ENCODE data around the gene LIMA1.

The LIMA1 gene

GRCh38 chr12:50234347-50234746 lies 49.0 kb downstream of the LIMA1 start:
- peak; percentile 78 for ATAC-seq
- no peak for TF ChIP-seq BACH2 (CRISPR knock-in tag; IDR thresholded peaks at IDR 0.05; ENCODE audit: borderline replicate concordance)

- TF ChIP-seq CSRNP3 (CRISPR knock-in tag; IDR thresholded peaks at IDR 0.05) (no peak), ISL1 (CRISPR knock-in tag; IDR thresholded peaks at IDR 0.05) (peak; percentile 29; the same call in 1 of the 2 replicates), TOX (CRISPR knock-in tag; IDR thresholded peaks at IDR 0.05; ENCODE audit: borderline replicate concordance) (no peak), CREB5 (CRISPR knock-in tag; IDR thresholded peaks at IDR 0.05; ENCODE audit: low read depth) (no peak), ZFP3 (CRISPR knock-in tag; IDR thresholded peaks at IDR 0.05) (no peak), RARB (CRISPR knock-in tag; IDR thresholded peaks at IDR 0.05) (no peak), ZNF565 (CRISPR knock-in tag; conservative IDR thresholded peaks at IDR 0.05; ENCODE audit: low read depth) (no peak), ARNTL (CRISPR knock-in tag; IDR thresholded peaks at IDR 0.05; ENCODE audit: borderline replicate concordance, low read depth) (no peak), BACH2 (CRISPR knock-in tag; IDR thresholded peaks at IDR 0.05; ENCODE audit: borderline replicate concordance) (no peak), GLIS3 (CRISPR knock-in tag; IDR thresholded peaks at IDR 0.05) (no peak), ZNF8 (CRISPR knock-in tag; IDR thresholded peaks at IDR 0.05) (no peak), ESRRG (CRISPR knock-in tag; IDR thresholded peaks at IDR 0.05) (no peak), TCF4 (CRISPR knock-in tag; IDR thresholded peaks at IDR 0.05; ENCODE audit: borderline replicate concordance) (peak; percentile 74; the same call in 1 of the 2 replicates), TSHZ2 (CRISPR knock-in tag; IDR thresholded peaks at IDR 0.05) (no peak)
- ATAC-seq = peak; percentile 83
Observed at GRCh38 chr12:50232771-50233209, 50.5 kb downstream of the LIMA1 start.

GRCh38 chr12:50232206-50232605 lies 51.1 kb downstream of the LIMA1 start:
- ATAC-seq = no peak
- TF ChIP-seq ZFP3 (CRISPR knock-in tag; IDR thresholded peaks at IDR 0.05) (no peak), ZFP30 (CRISPR knock-in tag; IDR thresholded peaks at IDR 0.05) (no peak)

GRCh38 chr12:50231346-50231745 lies 52.0 kb downstream of the LIMA1 start:
- no peak for ATAC-seq
- TF ChIP-seq ZNF8 (CRISPR knock-in tag; IDR thresholded peaks at IDR 0.05) = no peak
- TF ChIP-seq TCF4 (CRISPR knock-in tag; IDR thresholded peaks at IDR 0.05; ENCODE audit: borderline replicate concordance) = no peak
- TF ChIP-seq TSHZ2 (CRISPR knock-in tag; IDR thresholded peaks at IDR 0.05) = no peak
- no peak for TF ChIP-seq CSRNP3 (CRISPR knock-in tag; IDR thresholded peaks at IDR 0.05)
- TF ChIP-seq BACH2 (CRISPR knock-in tag; IDR thresholded peaks at IDR 0.05; ENCODE audit: borderline replicate concordance) = no peak
- no peak for TF ChIP-seq PPARA (CRISPR knock-in tag; IDR thresholded peaks at IDR 0.05; ENCODE audit: borderline replicate concordance)
- no peak for TF ChIP-seq PATZ1 (CRISPR knock-in tag; IDR thresholded peaks at IDR 0.05; ENCODE audit: borderline replicate concordance)
- no peak for TF ChIP-seq ZFP30 (CRISPR knock-in tag; IDR thresholded peaks at IDR 0.05)
- TF ChIP-seq OSR1 (CRISPR knock-in tag; IDR thresholded peaks at IDR 0.05) = no peak
- TF ChIP-seq ESRRG (CRISPR knock-in tag; IDR thresholded peaks at IDR 0.05) = no peak
- no peak for TF ChIP-seq ISL1 (CRISPR knock-in tag; IDR thresholded peaks at IDR 0.05)
- no peak for TF ChIP-seq ARNTL (CRISPR knock-in tag; IDR thresholded peaks at IDR 0.05; ENCODE audit: borderline replicate concordance, low read depth)
